ENCODE data around the gene DLG2. TPM values are rescaled to one million over a fixed set of nuclear protein-coding genes. Genes with fewer than 3 reads are reported as not detected.

Gene DLG2
- total RNA-seq, 2 experiments from 2014 or later: 6.9 to 8.2 TPM

- TF ChIP-seq CTCF (conservative IDR thresholded peaks at IDR 0.05; ENCODE audit: low read length) (no peak), EZH2phosphoT487 (IDR thresholded peaks at IDR 0.05; ENCODE audit: borderline replicate concordance, low read depth, low read length) (no peak)
- Histone ChIP-seq H3K36me3 (ENCODE audit: insufficient read depth, low read length) (no peaks in the 10 kb centered on the region), H3K79me2 (ENCODE audit: insufficient read depth, low read depth, low read length) (no peaks in the 10 kb centered on the region), H2AFZ (ENCODE audit: low read length) (no peak overlapping the region), H4K20me1 (ENCODE audit: insufficient read depth, low read length) (no peaks in the 10 kb centered on the region), H3K4me2 (ENCODE audit: low read length) (no peak overlapping the region), H3K4me3 (ENCODE audit: low read depth, low read length, poor library complexity, severe bottlenecking) (no peak overlapping the region), H3K27ac (ENCODE audit: low read depth, low read length, poor library complexity, severe bottlenecking) (no peak overlapping the region), H3K9me3 (ENCODE audit: low read length) (no peaks in the 10 kb centered on the region), H3K4me1 (ENCODE audit: insufficient read depth, low read length, poor library complexity, severe bottlenecking) (no peaks in the 10 kb centered on the region), H3K9me2 (ENCODE audit: insufficient read depth, low read length) (no peaks in the 10 kb centered on the region)
- intact Hi-C loops (cut with micrococcal nuclease; ENCODE audit: unreplicated experiment): no loop called here
- ChIA-PET CTCF (ENCODE audit: unreplicated experiment) (no interaction called here), POLR2A (no interaction called here)
- BruUV-seq (replicated peaks): no TSS peak
- DNase-seq (ENCODE audit: low spot score): no peak
Measured at GRCh38 chr11:83472806-83473205, 2154.3 kb downstream of the DLG2 start.

- H3K4me1 ChIP-seq (ENCODE audit: insufficient read depth, low read length, poor library complexity, severe bottlenecking): no peaks in the 10 kb centered on the region
- no peaks in the 10 kb centered on the region for H3K9me2 ChIP-seq (ENCODE audit: insufficient read depth, low read length)
- no peak for DNase-seq (ENCODE audit: low spot score)
- no peak for TF ChIP-seq EZH2phosphoT487 (IDR thresholded peaks at IDR 0.05; ENCODE audit: borderline replicate concordance, low read depth, low read length)
- TF ChIP-seq CTCF (conservative IDR thresholded peaks at IDR 0.05; ENCODE audit: low read length): no peak
- no peak overlapping the region for H2AFZ ChIP-seq (ENCODE audit: low read length)
- no peak overlapping the region for H3K27ac ChIP-seq (ENCODE audit: low read depth, low read length, poor library complexity, severe bottlenecking)
- CTCF ChIA-PET (ENCODE audit: unreplicated experiment): no interaction called here
- H3K9me3 ChIP-seq (ENCODE audit: low read length): no peaks in the 10 kb centered on the region
- intact Hi-C loops (cut with micrococcal nuclease; ENCODE audit: unreplicated experiment): no loop called here
- BruUV-seq (replicated peaks): no TSS peak
- no peaks in the 10 kb centered on the region for H3K36me3 ChIP-seq (ENCODE audit: insufficient read depth, low read length)
- no peak overlapping the region for H3K4me2 ChIP-seq (ENCODE audit: low read length)
- POLR2A ChIA-PET: no interaction called here
- no peaks in the 10 kb centered on the region for H3K79me2 ChIP-seq (ENCODE audit: insufficient read depth, low read depth, low read length)
- H3K4me3 ChIP-seq (ENCODE audit: low read depth, low read length, poor library complexity, severe bottlenecking): no peak overlapping the region
- no peaks in the 10 kb centered on the region for H4K20me1 ChIP-seq (ENCODE audit: insufficient read depth, low read length)
Measured at GRCh38 chr11:83471831-83472727, 2155.1 kb downstream of the DLG2 start.

GRCh38 chr11:83467837-83468236 lies 2159.3 kb downstream of the DLG2 start:
- TF ChIP-seq EZH2phosphoT487 (IDR thresholded peaks at IDR 0.05; ENCODE audit: borderline replicate concordance, low read depth, low read length) (no peak), CTCF (conservative IDR thresholded peaks at IDR 0.05; ENCODE audit: low read length) (no peak)
- Histone ChIP-seq H3K27ac (ENCODE audit: low read depth, low read length, poor library complexity, severe bottlenecking) (no peak overlapping the region), H3K9me2 (ENCODE audit: insufficient read depth, low read length) (no peaks in the 10 kb centered on the region), H3K79me2 (ENCODE audit: insufficient read depth, low read depth, low read length) (no peaks in the 10 kb centered on the region), H3K4me1 (ENCODE audit: insufficient read depth, low read length, poor library complexity, severe bottlenecking) (no peaks in the 10 kb centered on the region), H2AFZ (ENCODE audit: low read length) (no peak overlapping the region), H4K20me1 (ENCODE audit: insufficient read depth, low read length) (no peaks in the 10 kb centered on the region), H3K4me2 (ENCODE audit: low read length) (no peak overlapping the region), H3K9me3 (ENCODE audit: low read length) (no peaks in the 10 kb centered on the region), H3K36me3 (ENCODE audit: insufficient read depth, low read length) (no peaks in the 10 kb centered on the region), H3K4me3 (ENCODE audit: low read depth, low read length, poor library complexity, severe bottlenecking) (no peak overlapping the region)
- no TSS peak for BruUV-seq (replicated peaks)
- no peak for DNase-seq (ENCODE audit: low spot score)
- ChIA-PET POLR2A (no interaction called here), CTCF (ENCODE audit: unreplicated experiment) (no interaction called here)
- intact Hi-C loops (cut with micrococcal nuclease; ENCODE audit: unreplicated experiment): no loop called here
